GM18870 (cell line): Measurements from ENCODE around the gene RGL1.

Experiments
- ATAC-seq: cut with Tn5 transposase; IDR thresholded peaks from one replicate; pipeline ENCODE4 v1.9.1; 2021; ENCODE audit warnings: moderate library complexity; ENCODE audit not compliant: unreplicated experiment

Gene RGL1

GRCh38 chr1:183942933-183943693 lies 138.2 kb downstream of the RGL1 start:
- ATAC-seq = peak; percentile 93

GRCh38 chr1:183945428-183946319 lies 140.8 kb downstream of the RGL1 start:
- ATAC-seq = no peak

- no peak for ATAC-seq
These were observed 141.3 kb downstream of the RGL1 start for GRCh38 chr1:183946320-183946613.

- ATAC-seq = no peak
These were observed 143.1 kb downstream of the RGL1 start for GRCh38 chr1:183947988-183948387.

GRCh38 chr1:183952101-183952500 lies 147.2 kb downstream of the RGL1 start:
- no peak for ATAC-seq

GRCh38 chr1:183953031-183953430 lies 148.1 kb downstream of the RGL1 start:
- no peak for ATAC-seq

GRCh38 chr1:183954496-183954895 lies 149.6 kb downstream of the RGL1 start:
- no peak for ATAC-seq

- ATAC-seq = peak; percentile 100
These were observed 151.8 kb downstream of the RGL1 start for GRCh38 chr1:183956559-183957188.

GRCh38 chr1:183957216-183957830 lies 152.4 kb downstream of the RGL1 start:
- no peak for ATAC-seq

- no peak for ATAC-seq
These were observed 154.0 kb downstream of the RGL1 start for GRCh38 chr1:183958958-183959357.

- no peak for ATAC-seq
These were observed 156.2 kb downstream of the RGL1 start for GRCh38 chr1:183961132-183961531.

- ATAC-seq = no peak
These were observed 158.0 kb downstream of the RGL1 start for GRCh38 chr1:183962903-183963302.

- no peak for ATAC-seq
These were observed 160.8 kb downstream of the RGL1 start for GRCh38 chr1:183965726-183966125.

- no peak for ATAC-seq
These were observed 161.6 kb downstream of the RGL1 start for GRCh38 chr1:183966487-183966886.

GRCh38 chr1:183967914-183968313 lies 163.0 kb downstream of the RGL1 start:
- ATAC-seq = no peak

GRCh38 chr1:183968386-183968785 lies 163.5 kb downstream of the RGL1 start:
- no peak for ATAC-seq

- no peak for ATAC-seq
These were observed 165.8 kb downstream of the RGL1 start for GRCh38 chr1:183970516-183971300.

- ATAC-seq = no peak
These were observed 170.7 kb downstream of the RGL1 start for GRCh38 chr1:183975651-183976050.

GRCh38 chr1:183977717-183978116 lies 172.8 kb downstream of the RGL1 start:
- no peak for ATAC-seq
